CD4-positive, alpha-beta T cell (primary cell): Measurements from ENCODE around the gene PRDX4. TPM values are rescaled to one million over a fixed set of nuclear protein-coding genes. Genes with fewer than 3 reads are reported as not detected.

Experiments used
- ATAC-seq: fragments of 200-7000 bp; cut with Tn5 transposase; one replicate; pipeline ENCODE4 v1.10.0; 2022; ENCODE audit warnings: mild to moderate bottlenecking; ENCODE audit not compliant: poor library complexity
- CTCF ChIA-PET: fragments of 350-600 bp; sonication (Branson Sonifier 250); formaldehyde crosslinking; loops from one replicate; lab custom pipeline; 2021; ENCODE audit warnings: antibody characterized with exemption, inconsistent platforms; lab: Charles Lee
- POLR2A ChIA-PET: fragments of 350-600 bp; sonication (Branson Sonifier 250); formaldehyde crosslinking; loops from one replicate; lab custom pipeline; 2021; ENCODE audit warnings: antibody characterized with exemption, inconsistent platforms; lab: Charles Lee
- DNase-seq, 14 experiments: peaks; one replicate each; pipeline ENCODE4 v3.0.0-alpha.2; 2013 to 2020; ENCODE audit warnings: mixed read lengths in 2 of 14
- H3K27ac ChIP-seq, 2 donors: one replicate each; pipeline versions ENCODE4 v1.5.1 to v1.7.0; 2013; ENCODE audit warnings: low read length in 2 of 2, low read depth in 1 of 2, mild to moderate bottlenecking in 1 of 2
- H3K27me3 ChIP-seq, 2 experiments: 1 replicate in 1 of 2; 2 replicates in 1 of 2; pipeline versions ENCODE4 v1.6.1 to v1.7.0; 2013; ENCODE audit warnings: low read length in 2 of 2, control low read depth in 1 of 2, mild to moderate bottlenecking in 1 of 2, moderate library complexity in 1 of 2; ENCODE audit not compliant: insufficient read depth in 2 of 2, control insufficient read depth in 1 of 2
- H3K36me3 ChIP-seq: one replicate; pipeline ENCODE4 v1.6.1; 2013; ENCODE audit warnings: low read length, control low read depth; ENCODE audit not compliant: insufficient read depth
- H3K4me1 ChIP-seq: one replicate; pipeline ENCODE4 v1.6.1; 2013; ENCODE audit warnings: low read length, control low read depth; ENCODE audit not compliant: insufficient read depth
- H3K4me3 ChIP-seq: one replicate; pipeline ENCODE4 v1.5.1; 2013; ENCODE audit warnings: mild to moderate bottlenecking, low read length, moderate library complexity
- H3K9me3 ChIP-seq, 2 experiments: 1 replicate in 1 of 2; 2 replicates in 1 of 2; pipeline versions ENCODE4 v1.6.1 to v1.7.0; 2013; ENCODE audit warnings: low read length in 2 of 2, mild to moderate bottlenecking in 2 of 2, control low read depth in 1 of 2, moderate library complexity in 1 of 2; ENCODE audit not compliant: control insufficient read depth in 1 of 2, insufficient read depth in 1 of 2
- H3K27ac Mint-ChIP-seq: one replicate; pipeline ENCODE4 v1.8.0; 2020; ENCODE audit warnings: mixed read lengths
- H3K27me3 Mint-ChIP-seq: one replicate; pipeline ENCODE4 v1.8.0; 2021; ENCODE audit warnings: mixed read lengths
- H3K36me3 Mint-ChIP-seq: one replicate; pipeline ENCODE4 v1.8.0; 2021; ENCODE audit warnings: low read depth, mixed read lengths
- H3K4me1 Mint-ChIP-seq: one replicate; pipeline ENCODE4 v1.8.0; 2021; ENCODE audit warnings: low read depth, mixed read lengths
- H3K4me3 Mint-ChIP-seq: one replicate; pipeline ENCODE4 v1.8.0; 2020; ENCODE audit warnings: mild to moderate bottlenecking, mixed read lengths
- H3K9me3 Mint-ChIP-seq: one replicate; pipeline ENCODE4 v1.8.0; 2020; ENCODE audit warnings: mixed read lengths
- CTCF ChIP-seq: fragments of 200-600 bp; IDR thresholded peaks from one replicate; pipeline ENCODE4 v1.8.0; 2022; ENCODE audit warnings: antibody characterized with exemption, mild to moderate bottlenecking
- intact Hi-C, 2 experiments: fragments of 100-400 bp; cut with DNase I in 1 of 2; cut with micrococcal nuclease in 1 of 2; formaldehyde crosslinking; loops; one replicate each; pipeline versions ENCODE4 v1.15.1 to v1.9.0; 2023 to 2025; cut with DNase I, micrococcal nuclease
- polyA plus RNA-seq, 2 donors: library from polyadenylated mRNA; unstranded; fragments of 120-200 nt; gene quantifications; one replicate each; pipeline ENCODE4 v1.2.1, GENCODE V29; 2013
- total RNA-seq, 174 experiments: library from RNA in 2 of 174; stranded (reverse) in 2 of 174; gene quantifications; one replicate each; pipeline ENCODE4 v1.2.3 and lab custom pipeline; 2021 to 2026

The PRDX4 gene
- 1 to 10 TPM; 4.4 TPM for total RNA-seq
- polyA plus RNA-seq (2013, experiment 1 of 2): 20.8 TPM
- polyA plus RNA-seq (2013, experiment 2 of 2): 18.0 TPM
- 4.6 to 116 (median 15.4) reads per million in 172 experiments for total RNA-seq (lab: John Stamatoyannopoulos, UW)

GRCh38 chrX:23667239-23668177 is at the start of gene PRDX4:
PRDX4 (plus strand) TSS chrX:23667493; CDS start chrX:23667571, 78 bp downstream.
- Histone ChIP-seq H3K27ac (peak within 1 kb of the TSS; percentile 56 to 62), H3K9me3 (no peaks in the 10 kb centered on the region), H3K4me3 (peak within 1 kb of the TSS; percentile 68), H3K4me1 (no peaks in the 10 kb centered on the region), H3K36me3 (peaks cover 3% of the 10 kb centered on the region), H3K27me3 (no peaks in the 10 kb centered on the region)
- Mint-ChIP-seq H3K4me3 (peak within 1 kb of the TSS; percentile 96), H3K9me3 (no peaks in the 10 kb centered on the region), H3K4me1 (peaks cover 20% of the 10 kb centered on the region), H3K27me3 (no peaks in the 10 kb centered on the region), H3K27ac (peak within 1 kb of the TSS; percentile 85), H3K36me3 (peaks cover 10% of the 10 kb centered on the region)
- DNase-seq (peak; percentile 46 to 86 (median 62)), ATAC-seq (peak; percentile 81)
- no peak for TF ChIP-seq CTCF
- CTCF ChIA-PET: interaction anchor here (1.0 kb wide), 1 partner anchor 241 kb away, joined by 3 read pairs; no protein-coding TSS in a partner anchor
- POLR2A ChIA-PET: interaction anchor here (1.0 to 1.3 kb wide), 4 partner anchors 76 to 386 kb away, joined by 3 to 6 read pairs (median 4); partner anchors contain the start of gene ACOT9
- intact Hi-C loops: loop anchor here in 1 of 2 experiments (10.0 kb wide), 1 partner anchor 487 kb away; no protein-coding TSS in a partner anchor

GRCh38 chrX:23621621-23622265 is 45.5 kb upstream of the PRDX4 start:
- Mint-ChIP-seq H3K9me3 (no peaks in the 10 kb centered on the region), H3K36me3 (no peaks in the 10 kb centered on the region), H3K27ac (no peak overlapping the region), H3K4me1 (no peaks in the 10 kb centered on the region), H3K4me3 (no peak overlapping the region), H3K27me3 (peaks cover 8% of the 10 kb centered on the region)
- ATAC-seq (no peak), DNase-seq (no peak)
- ChIA-PET POLR2A (no interaction called here), CTCF (no interaction called here)
- H3K4me3 ChIP-seq: no peak overlapping the region
- intact Hi-C loops: no loop called here
- no peaks in the 10 kb centered on the region for H3K4me1 ChIP-seq
- no peaks in the 10 kb centered on the region for H3K27me3 ChIP-seq
- no peaks in the 10 kb centered on the region for H3K36me3 ChIP-seq
- H3K9me3 ChIP-seq: no peaks in the 10 kb centered on the region
- no peak overlapping the region for H3K27ac ChIP-seq
- no peak for TF ChIP-seq CTCF

- H3K9me3 Mint-ChIP-seq: no peaks in the 10 kb centered on the region
- Histone ChIP-seq H3K27ac (no peak overlapping the region), H3K4me3 (no peak overlapping the region), H3K36me3 (no peaks in the 10 kb centered on the region), H3K9me3 (no peaks in the 10 kb centered on the region), H3K27me3 (no peaks in the 10 kb centered on the region), H3K4me1 (no peaks in the 10 kb centered on the region)
- intact Hi-C loops: no loop called here
- peaks cover 8% of the 10 kb centered on the region for H3K27me3 Mint-ChIP-seq
- TF ChIP-seq CTCF: no peak
- no peak overlapping the region for H3K27ac Mint-ChIP-seq
- ChIA-PET POLR2A (no interaction called here), CTCF (no interaction called here)
- no peak for ATAC-seq
- no peaks in the 10 kb centered on the region for H3K4me1 Mint-ChIP-seq
- DNase-seq: no peak
- H3K4me3 Mint-ChIP-seq: no peak overlapping the region
- H3K36me3 Mint-ChIP-seq: no peaks in the 10 kb centered on the region
Measured at GRCh38 chrX:23623797-23624196, 43.5 kb upstream of the PRDX4 start.
